Body of pancreas (tissue), 4 donors: ENCODE measurements around the gene SETD1A. TPM values are rescaled to one million over a fixed set of nuclear protein-coding genes. Genes with fewer than 3 reads are reported as not detected.

Experiments
- ATAC-seq: fragments of 150-250 bp; one replicate; pipeline ENCODE4 v1.9.1; 2016
- DNase-seq, 4 donors: peaks; one replicate each; pipeline ENCODE4 v3.0.0-alpha.2; 2019
- H3K27ac ChIP-seq, 4 donors: fragments of 200-600 bp; sonication (generic); 1 replicate in 3 of 4; 2 replicates in 1 of 4; pipeline versions ENCODE4 v1.5.1 to v1.6.1; 2016 to 2019; ENCODE audit warnings: mild to moderate bottlenecking in 1 of 4, mixed read lengths in 1 of 4, moderate library complexity in 1 of 4
- H3K27me3 ChIP-seq, 2 donors: fragments of 200-600 bp; sonication (generic); one replicate each; pipeline ENCODE4 v1.6.0; 2016; ENCODE audit warnings: mild to moderate bottlenecking in 1 of 2
- H3K36me3 ChIP-seq, 2 donors: fragments of 200-600 bp; sonication (generic); replicated peaks in 1 of 2; 2 replicates each; pipeline ENCODE4 v1.5.1; 2016; ENCODE audit warnings: low read depth in 2 of 2; ENCODE audit not compliant: insufficient read depth in 1 of 2
- H3K4me1 ChIP-seq: fragments of 200-600 bp; sonication (generic); one replicate; pipeline ENCODE4 v1.6.0; 2016
- H3K4me3 ChIP-seq, 2 donors: fragments of 200-600 bp; sonication (generic); 1 replicate in 1 of 2; 2 replicates in 1 of 2; pipeline ENCODE4 v1.5.1; 2016 to 2019
- H3K9me3 ChIP-seq, 3 donors: fragments of 200-600 bp; sonication (generic); 1 replicate in 2 of 3; 2 replicates in 1 of 3; pipeline ENCODE4 v1.5.1; 2016
- CTCF ChIP-seq, 7 experiments: fragments of 450-650 bp in 4 of 7; fragments of 200-600 bp in 3 of 7; sonication (generic) in 3 of 7; IDR thresholded peaks; one replicate each; pipeline ENCODE4 v1.5.1; 2016 to 2019; ENCODE audit warnings: antibody characterized with exemption in 7 of 7
- POLR2A ChIP-seq, 3 donors: fragments of 450-650 bp; IDR thresholded peaks; one replicate each; pipeline ENCODE4 v1.6.1; 2016; ENCODE audit warnings: antibody characterized with exemption in 3 of 3, mild to moderate bottlenecking in 2 of 3
- WGBS, 2 donors: methylation state at CpG; one replicate each; pipeline ENCODE4 v1.1.5; 2017; 5-methylcytosine and 5-hydroxymethylcytosine counted together
- intact Hi-C: fragments of 100-400 bp; cut with DNase I; formaldehyde crosslinking; loops from one replicate; pipeline ENCODE4 v1.15.1; 2023
- total RNA-seq, 2 donors: library from RNA; depleted of rRNA; stranded (reverse); fragments of >200 nt; gene quantifications; one replicate each; pipeline ENCODE4 v1.1.0, GENCODE V29; 2016

Gene SETD1A
- total RNA-seq, 2 donors from 2014 or later, result 4.7 to 10.9 TPM

DNA sequence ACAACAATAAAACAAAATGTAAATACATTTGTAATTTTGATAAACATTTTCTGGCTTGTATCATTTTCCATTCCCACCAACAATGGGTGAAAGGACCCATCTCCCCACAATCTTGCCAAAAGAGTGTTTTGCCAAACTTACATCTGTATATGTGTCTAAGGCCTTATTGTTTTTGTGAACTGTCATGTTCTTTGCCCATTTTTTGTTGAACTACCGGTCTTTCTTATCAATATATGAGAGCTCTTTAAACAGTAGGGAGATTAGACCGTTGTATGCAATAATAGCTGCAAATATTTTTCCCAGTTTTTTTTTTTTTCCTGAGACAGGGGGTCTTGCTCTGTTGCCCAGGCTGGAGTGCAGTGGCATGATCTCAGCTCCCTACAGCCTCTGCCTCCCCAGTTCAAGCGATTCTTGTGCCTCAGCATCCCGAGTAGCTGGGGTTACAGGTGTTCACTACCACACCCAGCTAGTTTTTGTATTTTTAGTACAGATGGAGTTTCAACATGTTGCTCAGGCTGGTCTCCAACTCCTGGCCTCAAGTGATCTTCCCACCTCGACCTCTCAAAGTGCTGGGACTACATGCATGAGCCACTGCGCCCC, 66.2 kb downstream of the SETD1A start:
- 57 to 65% methylated on average over 6 of the region's 6 CpGs for WGBS, 2 donors
- no peaks in the 10 kb centered on the region for H3K9me3 ChIP-seq
- no peak overlapping the region for H3K4me3 ChIP-seq
- intact Hi-C loops, result no loop called here
- ATAC-seq (no peak), DNase-seq (no peak)
- TF ChIP-seq CTCF (IDR thresholded peaks at IDR 0.05), result no peak
- no peak for TF ChIP-seq POLR2A (IDR thresholded peaks at IDR 0.05)
- peaks cover 5% of the 10 kb centered on the region for H3K4me1 ChIP-seq
- H3K27me3 ChIP-seq, result no peaks in the 10 kb centered on the region
- no peak overlapping the region for H3K27ac ChIP-seq
- no peaks in the 10 kb centered on the region for H3K36me3 ChIP-seq

DNA sequence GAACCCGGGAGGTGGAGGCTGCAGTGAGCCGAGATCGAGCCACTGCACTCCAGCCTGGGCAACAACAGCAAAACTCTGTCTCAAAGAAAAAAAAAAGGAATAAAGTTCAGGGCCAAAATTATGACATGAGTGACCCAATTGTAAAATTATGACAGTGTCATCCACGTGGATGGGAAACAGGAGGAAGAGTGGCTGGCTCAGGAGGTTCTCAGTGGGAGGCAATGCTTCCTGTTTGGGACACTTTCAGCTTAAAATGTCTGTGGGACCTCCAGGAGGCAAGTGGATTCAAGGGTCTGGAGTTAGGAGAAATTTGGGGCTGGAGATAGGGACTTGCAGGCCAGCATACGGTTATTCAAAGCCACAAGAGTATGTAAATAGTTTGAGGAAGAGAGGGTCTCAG, 67.8 kb downstream of the SETD1A start:
- WGBS, 2 donors, result 80 to 86% methylated on average over 5 of the region's 5 CpGs
- TF ChIP-seq POLR2A (IDR thresholded peaks at IDR 0.05), result no peak
- no peak for TF ChIP-seq CTCF (IDR thresholded peaks at IDR 0.05)
- H3K9me3 ChIP-seq, result no peaks in the 10 kb centered on the region
- no peaks in the 10 kb centered on the region for H3K36me3 ChIP-seq
- no peak overlapping the region for H3K27ac ChIP-seq
- H3K4me3 ChIP-seq, result no peak overlapping the region
- ATAC-seq (no peak), DNase-seq (no peak)
- intact Hi-C loops, result no loop called here
- H3K4me1 ChIP-seq, result peaks cover 5% of the 10 kb centered on the region
- H3K27me3 ChIP-seq, result no peaks in the 10 kb centered on the region

DNA sequence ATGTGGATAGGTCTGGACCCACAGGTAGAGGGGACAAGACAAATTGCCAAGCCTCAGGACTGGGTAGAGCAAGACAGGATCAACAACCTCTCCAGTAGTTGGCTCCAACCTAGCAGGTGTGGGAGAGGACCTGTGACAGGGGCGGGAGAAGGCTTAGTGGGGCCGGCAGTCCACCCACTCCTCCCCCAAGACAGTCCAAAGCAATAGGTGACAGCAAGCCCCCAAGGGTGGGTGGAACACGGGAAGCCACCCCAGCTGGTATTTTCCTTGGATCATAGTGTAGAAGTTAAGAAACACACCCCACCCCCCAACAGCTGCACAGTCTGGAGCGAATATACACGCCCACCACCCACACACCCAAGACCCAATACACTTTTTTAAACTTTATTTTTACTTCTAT, 71.7 kb downstream of the SETD1A start:
- no peak for DNase-seq
- ATAC-seq, result no peak
- intact Hi-C loops, result no loop called here
- no peak overlapping the region for H3K27ac ChIP-seq
- no peaks in the 10 kb centered on the region for H3K9me3 ChIP-seq
- no peak for TF ChIP-seq CTCF (IDR thresholded peaks at IDR 0.05)
- TF ChIP-seq POLR2A (IDR thresholded peaks at IDR 0.05), result no peak
- whole genome bisulfite sequencing, 2 donors, result 73 to 81% methylated on average over 5 of the region's 5 CpGs
- peaks cover 8% of the 10 kb centered on the region for H3K4me1 ChIP-seq
- no peaks in the 10 kb centered on the region for H3K27me3 ChIP-seq
- H3K36me3 ChIP-seq, result no peaks in the 10 kb centered on the region
- no peak overlapping the region for H3K4me3 ChIP-seq

GRCh38 chr16:31031276-31031675, 73.7 kb downstream of the SETD1A start:
- no peak for DNase-seq
- Histone ChIP-seq H3K36me3 (peaks cover 0 to 2% of the 10 kb centered on the region in 2 donors), H3K4me3 (no peak overlapping the region), H3K4me1 (peaks cover 15% of the 10 kb centered on the region), H3K27ac (no peak overlapping the region), H3K9me3 (no peaks in the 10 kb centered on the region), H3K27me3 (no peaks in the 10 kb centered on the region)
- TF ChIP-seq CTCF (IDR thresholded peaks at IDR 0.05) (no peak), POLR2A (IDR thresholded peaks at IDR 0.05) (no peak)
- intact Hi-C loops, result no loop called here
- 84 to 91% methylated on average over 4 of the region's 4 CpGs for WGBS, 2 donors
- ATAC-seq, result no peak
